Panc1 (cell line): ENCODE results near the gene C2CD2. TPM values are rescaled to one million over a fixed set of nuclear protein-coding genes. Genes with fewer than 3 reads are reported as not detected.

Source experiments
- ATAC-seq: fragments of 200-7000 bp; cut with Tn5 transposase; 2 replicates; pipeline ENCODE4 v1.9.1; 2020; ENCODE audit warnings: mild to moderate bottlenecking, moderate library complexity
- BruUV-seq: library from RNA; stranded (reverse); fragments of 400-500 nt; replicated peaks from 2 replicates; lab custom pipeline; 2021; lab: Mats Ljungman, UMichigan
- CTCF ChIA-PET: fragments of 300-600 bp; sonication (Branson Sonifier 250); formaldehyde crosslinking; loops from one replicate; lab custom pipeline; 2022; ENCODE audit warnings: antibody characterized with exemption; lab: Charles Lee
- POLR2A ChIA-PET: fragments of 300-600 bp; sonication (Branson Sonifier 250); formaldehyde crosslinking; loops from one replicate; lab custom pipeline; 2022; ENCODE audit warnings: antibody characterized with exemption; lab: Charles Lee
- DNase-seq: peaks from one replicate; pipeline ENCODE4 v3.0.0-alpha.2; 2010; ENCODE audit warnings: low read depth, low spot score
- H3K27ac ChIP-seq: 2 replicates; pipeline ENCODE4 v1.5.1; 2011; ENCODE audit warnings: mild to moderate bottlenecking, low read length, inconsistent platforms
- H3K27me3 ChIP-seq: fragments of 200-500 bp; sonication (Bioruptor generic); 2 replicates; pipeline ENCODE4 v1.6.0; 2014; ENCODE audit warnings: low read length, inconsistent platforms; ENCODE audit not compliant: control insufficient read depth, insufficient read depth
- H3K36me3 ChIP-seq: fragments of 200-500 bp; sonication (Bioruptor generic); 2 replicates; pipeline ENCODE4 v1.5.1; 2014; ENCODE audit warnings: inconsistent platforms, mild to moderate bottlenecking, low read length, moderate library complexity; ENCODE audit not compliant: control insufficient read depth, insufficient read depth
- H3K4me1 ChIP-seq: 2 replicates; pipeline ENCODE4 v1.5.1; 2011; ENCODE audit warnings: inconsistent platforms, mild to moderate bottlenecking, low read length, moderate library complexity; ENCODE audit not compliant: control insufficient read depth, insufficient read depth
- H3K4me3 ChIP-seq, 2 experiments: 2 replicates each; pipeline ENCODE4 v1.5.1; 2011 to 2012; ENCODE audit warnings: low read depth in 2 of 2, low read length in 2 of 2, mild to moderate bottlenecking in 2 of 2, inconsistent platforms in 1 of 2, moderate library complexity in 1 of 2
- H3K9me3 ChIP-seq: fragments of 200-500 bp; sonication (Bioruptor generic); 2 replicates; pipeline ENCODE4 v1.5.1; 2014; ENCODE audit warnings: low read depth, mild to moderate bottlenecking, inconsistent platforms, low read length, moderate library complexity; ENCODE audit not compliant: control insufficient read depth, insufficient read depth
- CTCF ChIP-seq: fragments of 450-650 bp; IDR thresholded peaks from 2 replicates; pipeline ENCODE4 v1.5.1; 2017; ENCODE audit warnings: mild to moderate bottlenecking
- POLR2AphosphoS5 ChIP-seq: IDR thresholded peaks from 2 replicates; pipeline ENCODE4 v1.6.1; 2012; ENCODE audit warnings: mild to moderate bottlenecking, low read depth, low read length, moderate library complexity
- REST ChIP-seq, 2 experiments: IDR thresholded peaks; 2 replicates each; pipeline ENCODE4 v1.6.1; 2011 to 2012; ENCODE audit warnings: low read depth in 2 of 2, control low read depth in 1 of 2, low read length in 1 of 2, mild to moderate bottlenecking in 1 of 2, moderate library complexity in 1 of 2; ENCODE audit not compliant: insufficient read depth in 1 of 2
- SIN3A ChIP-seq: IDR thresholded peaks from 2 replicates; pipeline ENCODE4 v1.6.1; 2012; ENCODE audit warnings: low read depth, mild to moderate bottlenecking, low read length, moderate library complexity, borderline replicate concordance; ENCODE audit not compliant: insufficient read depth
- TCF7L2 ChIP-seq: IDR thresholded peaks from 2 replicates; pipeline ENCODE4 v1.6.1; 2011; ENCODE audit warnings: mild to moderate bottlenecking, low read depth, low read length, inconsistent platforms
- in situ Hi-C: cut with HindIII; loops from 2 replicates; pipeline ENCODE4 v1.10.0; 2016; ENCODE audit warnings: low sequenced_read_pairs, low pct_unique_long_range_greater_than_20kb
- intact Hi-C: fragments of 100-400 bp; cut with micrococcal nuclease; formaldehyde crosslinking; loops from one replicate; pipeline ENCODE4 v1.10.0; 2022; ENCODE audit not compliant: unreplicated experiment
- total RNA-seq: library from RNA; stranded (reverse); gene quantifications from one replicate; pipeline ENCODE4 v1.2.1, GENCODE V29; 2021; ENCODE audit not compliant: unreplicated experiment

C2CD2 gene
- total RNA-seq, 1 experiment from 2014 or later: 14.0 TPM

- H3K36me3 ChIP-seq: no peaks in the 10 kb centered on the region; the same call in 1 of the 2 replicates
- in situ Hi-C loops (no loop called here), intact Hi-C loops (no loop called here)
- peaks cover 5% of the 10 kb centered on the region; the same call in 1 of the 2 replicates for H3K9me3 ChIP-seq
- ChIA-PET CTCF (no interaction called here), POLR2A (no interaction called here)
- ATAC-seq (no peak), DNase-seq (no peak)
- peaks cover 2% of the 10 kb centered on the region; the same call in 1 of the 2 replicates for H3K4me1 ChIP-seq
- H3K27me3 ChIP-seq: no peaks in the 10 kb centered on the region
- no TSS peak for BruUV-seq
- no peak for TF ChIP-seq CTCF
- no peak for TF ChIP-seq SIN3A
- no peak for TF ChIP-seq POLR2AphosphoS5
- TF ChIP-seq TCF7L2: no peak
- no peak for TF ChIP-seq REST (IDR thresholded peaks at IDR 0.05; ENCODE audit: insufficient read depth in 1 of 2, low read depth in 2 of 2, low read length in 1 of 2)
- no peak overlapping the region for H3K27ac ChIP-seq
- no peak overlapping the region for H3K4me3 ChIP-seq
Observed at GRCh38 chr21:41846033-41846317, 107.8 kb downstream of the C2CD2 start.

- H3K9me3 ChIP-seq: peaks cover 7% of the 10 kb centered on the region; the same call in 1 of the 2 replicates
- DNase-seq: no peak
- no peak overlapping the region for H3K27ac ChIP-seq
- H3K4me1 ChIP-seq: peaks cover 2% of the 10 kb centered on the region; the same call in 1 of the 2 replicates
- no peak overlapping the region for H3K4me3 ChIP-seq
- H3K36me3 ChIP-seq: no peaks in the 10 kb centered on the region; the same call in 1 of the 2 replicates
- ATAC-seq: no peak
- BruUV-seq: no TSS peak
- ChIA-PET CTCF (no interaction called here), POLR2A (no interaction called here)
- TF ChIP-seq REST (IDR thresholded peaks at IDR 0.05; ENCODE audit: insufficient read depth in 1 of 2, low read depth in 2 of 2, low read length in 1 of 2) (no peak), SIN3A (no peak), CTCF (no peak), POLR2AphosphoS5 (no peak), TCF7L2 (no peak)
- intact Hi-C loops: no loop called here
- no peaks in the 10 kb centered on the region for H3K27me3 ChIP-seq
- in situ Hi-C loops: no loop called here
Observed at GRCh38 chr21:41845310-41846032, 108.3 kb downstream of the C2CD2 start.
